Sciatic nerve (tissue), 2 donors: ENCODE measurements around the gene MIEN1. TPM values are rescaled to one million over a fixed set of nuclear protein-coding genes. Genes with fewer than 3 reads are reported as not detected.
A peak's percentile ranks its signal among the peaks of the same experiment; 100 is the strongest.
"Not testable (repeated sequence)": the region's sequence is repeated elsewhere in the genome, so short reads cannot be mapped to it uniquely, and the experiment has no call there.

Experiments used
- ATAC-seq: fragments of 200-7000 bp; cut with Tn5 transposase; one replicate; pipeline ENCODE4 v1.9.1; 2020; ENCODE audit warnings: mild to moderate bottlenecking, moderate library complexity
- DNase-seq: peaks from one replicate; pipeline ENCODE4 v3.0.0-alpha.2; 2020; ENCODE audit warnings: low spot score
- intact Hi-C: fragments of 100-400 bp; cut with DNase I; formaldehyde crosslinking; loops from one replicate; pipeline ENCODE4 v1.14.2; 2022
- total RNA-seq: library from RNA; stranded (reverse); fragmentation: NEBNext Ultra II Directional; extraction: Animal tissue kit (Norgen Biotek cat#: 25700); gene quantifications from one replicate; pipeline ENCODE4 v1.2.1, GENCODE V29; 2021
- donor health status: DM: no; HTN: no; CAD: no.
- donor health status: DM: no; HTN: no; CAD: no.

Gene MIEN1
- 18.5 TPM for total RNA-seq

DNA sequence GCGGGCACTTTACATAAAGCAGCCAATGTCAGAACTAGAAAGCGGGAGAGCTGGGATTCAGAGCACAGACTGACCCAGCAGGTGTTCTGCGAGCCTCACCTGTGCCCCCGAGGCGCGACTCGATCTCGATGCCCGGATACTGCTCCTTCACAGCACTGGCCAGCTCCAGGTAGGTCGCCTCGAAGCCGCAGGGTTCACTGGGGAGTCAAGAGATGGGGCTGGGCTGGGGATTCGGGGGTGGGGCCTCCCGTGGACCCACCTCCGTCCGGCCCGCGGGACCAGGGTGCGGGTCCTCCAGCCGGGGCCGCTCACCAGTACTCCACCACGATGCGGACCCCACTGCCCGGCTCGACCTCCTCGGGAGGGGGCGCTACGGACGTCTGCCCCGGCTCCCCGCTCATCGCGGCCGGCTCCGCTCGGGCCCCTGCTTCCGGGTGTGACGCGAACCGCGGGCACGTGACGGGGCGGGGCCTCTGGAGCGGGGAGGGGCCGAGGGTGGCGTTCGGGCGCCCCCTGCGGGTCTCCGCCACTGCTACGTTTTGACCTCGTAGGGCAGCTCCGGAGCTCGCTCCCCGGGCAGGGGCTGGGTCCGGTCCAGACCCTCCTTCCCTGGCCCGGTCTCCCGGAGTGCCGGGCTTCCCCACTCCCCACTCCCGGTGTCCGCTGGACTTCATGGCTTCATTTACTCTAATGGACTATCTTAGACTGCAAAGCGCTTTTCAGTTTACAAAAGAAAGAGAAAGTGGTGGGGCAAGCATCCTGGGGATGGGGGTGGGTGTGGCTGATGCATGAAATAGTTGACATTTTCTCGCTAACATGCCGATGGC lies at the start of gene MIEN1:
TSS of gene MIEN1 (minus strand) at position 438 of the 827 bp plus-strand sequence. CDS start at position 401, 37 bp downstream.
- intact Hi-C loops: no loop called here
- ATAC-seq: peak; percentile 96
- DNase-seq: peak; percentile 97

GRCh38 chr17:39777534-39778365 lies 47.4 kb upstream of the MIEN1 start:
- intact Hi-C loops: no loop called here
- DNase-seq: no peak
- no peak for ATAC-seq

GRCh38 chr17:39776252-39776651 lies 45.9 kb upstream of the MIEN1 start:
- DNase-seq: no peak
- intact Hi-C loops: no loop called here
- ATAC-seq: no peak

DNA sequence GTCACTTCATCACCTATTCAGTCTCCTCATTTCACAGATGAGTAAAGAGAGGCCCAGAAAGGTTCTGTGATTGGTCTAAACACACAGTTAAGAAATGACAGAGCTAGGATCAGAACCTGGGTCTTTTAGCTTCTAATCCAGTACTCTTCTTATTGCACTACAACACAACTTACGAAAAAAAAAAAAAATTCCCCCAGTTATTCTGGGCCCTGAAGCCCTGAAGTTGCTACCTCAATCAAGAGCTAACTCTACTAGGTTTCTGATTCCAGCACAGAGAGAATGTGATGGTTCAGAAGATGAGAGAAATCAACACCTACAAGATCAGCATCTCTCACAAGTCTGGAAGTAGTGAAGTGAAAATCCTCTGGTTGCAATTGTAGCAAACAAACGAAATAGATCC lies 44.7 kb upstream of the MIEN1 start:
- no peak for DNase-seq
- intact Hi-C loops: no loop called here
- ATAC-seq: no peak

DNA sequence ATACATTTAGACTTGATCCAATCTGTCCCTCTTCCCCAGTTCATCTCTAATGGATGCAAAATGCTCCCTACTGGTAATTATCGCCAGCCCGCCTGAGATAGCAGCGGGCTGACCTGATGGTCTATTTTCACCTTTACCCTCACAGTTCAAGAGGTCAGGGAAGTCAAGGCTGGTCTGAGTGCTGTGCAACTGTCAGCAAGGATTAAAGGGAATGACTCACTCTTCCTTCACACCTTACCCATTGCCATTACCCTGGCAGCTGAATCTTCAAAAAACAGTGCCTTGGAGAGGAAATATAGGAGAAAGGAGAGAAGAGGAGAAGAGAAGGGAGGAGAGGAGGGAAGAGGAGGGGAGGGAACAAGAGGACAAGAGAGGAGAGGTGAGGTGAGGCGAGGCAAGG lies 43.7 kb upstream of the MIEN1 start:
- DNase-seq (no peak), ATAC-seq (no peak)
- intact Hi-C loops: no loop called here

DNA sequence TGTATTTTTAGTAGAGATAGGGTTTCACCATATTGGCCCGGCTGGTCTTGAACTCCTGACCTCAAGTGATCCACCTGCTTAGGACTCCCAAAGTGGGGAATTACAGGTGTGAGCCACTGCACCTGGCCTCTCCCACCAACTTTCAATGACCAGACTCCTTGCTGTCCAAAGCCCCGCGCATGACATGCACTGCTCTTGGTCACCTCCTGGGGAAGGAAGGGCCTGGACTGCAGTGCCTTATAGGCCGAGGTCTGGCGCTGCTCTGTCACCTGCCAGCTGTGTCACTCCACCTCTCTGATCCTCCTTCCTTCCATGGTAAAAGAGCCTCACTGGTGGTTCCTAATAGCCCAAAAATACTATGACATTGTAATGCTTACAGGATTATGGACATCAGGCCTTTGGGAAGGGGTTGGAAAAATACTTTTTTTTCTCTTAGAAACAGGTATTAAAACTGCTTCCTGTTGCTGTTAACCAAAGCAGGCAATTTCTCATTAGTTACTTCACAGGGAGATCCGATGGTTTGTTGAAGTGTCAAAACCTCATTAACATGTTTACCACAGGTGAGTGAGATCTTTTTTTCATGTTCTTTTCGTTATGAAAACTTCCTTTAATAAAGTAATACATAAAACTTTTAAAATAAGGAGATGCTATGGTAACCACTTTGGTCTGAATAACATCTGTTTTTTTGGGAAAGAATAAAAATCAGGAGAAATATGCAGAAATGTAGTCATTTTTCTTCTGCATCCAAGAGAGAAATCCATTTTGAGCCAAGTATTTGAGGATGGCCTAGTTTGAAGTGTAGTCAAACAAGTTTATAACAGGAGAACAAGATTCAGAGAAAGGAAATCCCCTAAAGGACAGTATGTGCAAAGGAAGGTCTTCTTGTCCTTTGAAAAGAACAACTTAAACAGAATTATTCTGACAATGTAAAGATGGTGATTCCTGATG lies 42.9 kb upstream of the MIEN1 start:
- intact Hi-C loops: no loop called here
- ATAC-seq (no peak), DNase-seq (no peak)

DNA sequence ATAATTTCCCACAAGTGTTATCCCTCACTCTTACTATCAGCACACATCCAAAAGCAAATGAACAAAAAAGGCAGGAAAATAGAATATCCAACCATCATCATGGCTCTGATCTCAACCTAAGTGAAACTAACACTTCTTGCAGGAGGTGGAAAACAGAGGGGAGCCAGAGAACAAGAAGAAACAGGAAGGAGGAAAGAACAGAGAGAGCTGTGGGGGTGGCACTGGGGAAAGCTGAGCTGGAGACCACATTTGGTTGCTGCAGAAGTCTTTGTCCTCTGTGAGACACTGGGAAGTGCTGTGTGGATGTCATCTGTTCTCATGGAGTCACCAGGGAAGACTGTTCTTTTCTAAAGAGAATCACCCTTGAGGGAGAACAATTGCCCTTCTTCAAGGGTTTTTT lies 42.1 kb upstream of the MIEN1 start:
- intact Hi-C loops: no loop called here
- ATAC-seq: no peak
- no peak for DNase-seq

- ATAC-seq: no peak
- DNase-seq: no peak
- intact Hi-C loops: no loop called here
These were observed 39.7 kb upstream of the MIEN1 start for GRCh38 chr17:39769974-39770587.

- intact Hi-C loops: no loop called here
- DNase-seq: no peak
- ATAC-seq: no peak
These were observed 36.8 kb upstream of the MIEN1 start for GRCh38 chr17:39767147-39767546.

GRCh38 chr17:39765766-39766165 lies 35.4 kb upstream of the MIEN1 start:
- intact Hi-C loops: no loop called here
- ATAC-seq (no peak), DNase-seq (no peak)

DNA sequence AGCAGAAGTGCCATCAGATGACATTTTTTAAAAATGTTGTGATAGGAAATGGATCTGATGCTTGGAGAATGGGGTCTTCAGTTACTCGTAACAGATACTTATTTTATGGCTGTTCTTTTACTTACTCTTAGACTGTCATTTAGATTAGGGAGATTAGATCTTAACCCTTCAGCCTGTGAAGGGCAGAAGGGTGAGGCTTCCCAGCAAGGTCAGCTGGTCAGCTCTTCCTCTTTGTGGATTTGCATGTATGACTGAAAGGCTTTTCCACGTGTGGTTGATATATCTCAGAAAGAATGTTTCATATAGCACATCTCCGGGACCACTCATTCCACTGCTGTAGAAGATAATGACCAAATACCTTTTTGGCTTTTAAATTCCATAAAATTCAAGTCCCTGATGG lies 34.8 kb upstream of the MIEN1 start:
- ATAC-seq (no peak), DNase-seq (no peak)
- intact Hi-C loops: no loop called here

DNA sequence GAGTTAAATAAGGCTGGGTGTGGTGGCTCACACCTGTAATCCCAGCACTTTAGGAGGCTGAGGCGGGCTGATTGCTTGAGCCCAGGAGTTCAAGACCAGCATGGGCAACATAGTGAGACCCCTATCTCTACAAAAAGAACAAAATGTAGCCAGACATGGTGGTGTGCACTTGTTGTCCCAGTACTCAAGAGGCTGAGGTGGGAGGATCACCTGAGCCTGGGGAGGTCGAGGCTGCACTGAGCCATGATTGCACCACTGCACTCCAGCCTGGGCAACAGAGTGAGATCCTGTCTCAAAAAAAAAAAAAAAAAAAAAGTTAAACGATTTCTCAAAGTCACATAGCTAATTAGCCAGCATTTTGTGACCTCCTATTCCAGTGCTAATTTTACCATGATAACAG lies 33.8 kb upstream of the MIEN1 start:
- DNase-seq, ATAC-seq, intact Hi-C loops: not testable (repeated sequence)

DNA sequence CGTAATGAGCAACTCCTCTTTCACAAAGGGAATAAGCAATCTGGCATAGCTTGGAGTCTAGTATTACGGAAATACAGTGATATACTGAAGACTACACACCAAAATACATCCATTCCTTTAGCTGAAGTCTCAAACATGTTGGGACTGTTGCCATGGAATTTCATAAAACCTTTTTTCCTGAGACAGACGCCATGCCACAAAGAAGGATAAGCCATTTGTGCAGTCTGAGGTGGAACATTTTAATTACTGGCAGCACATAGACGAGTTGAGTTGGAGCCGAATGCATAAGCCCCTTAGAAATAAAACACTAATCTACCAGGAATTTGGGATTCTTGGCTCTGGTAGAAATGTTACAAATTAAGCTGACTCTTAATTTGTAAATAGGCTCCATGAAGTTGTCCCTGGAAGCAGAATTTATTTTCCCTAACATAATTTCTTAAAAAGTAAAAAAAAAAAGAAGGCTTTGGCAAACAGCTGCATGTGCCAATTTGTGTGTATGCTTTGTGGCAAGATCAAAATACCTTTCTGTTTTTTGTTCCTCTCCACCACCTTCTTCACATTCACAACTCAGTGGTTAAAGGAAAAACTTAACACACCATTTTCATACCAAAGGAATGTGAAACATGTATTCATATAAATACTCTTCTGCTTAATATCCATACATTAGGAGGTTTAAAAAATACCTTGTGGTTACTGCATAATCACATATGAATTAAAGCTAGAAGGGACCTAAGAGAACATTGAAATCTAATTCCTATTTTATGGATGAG lies 32.9 kb upstream of the MIEN1 start:
- intact Hi-C loops: no loop called here
- ATAC-seq (no peak), DNase-seq (no peak)

DNA sequence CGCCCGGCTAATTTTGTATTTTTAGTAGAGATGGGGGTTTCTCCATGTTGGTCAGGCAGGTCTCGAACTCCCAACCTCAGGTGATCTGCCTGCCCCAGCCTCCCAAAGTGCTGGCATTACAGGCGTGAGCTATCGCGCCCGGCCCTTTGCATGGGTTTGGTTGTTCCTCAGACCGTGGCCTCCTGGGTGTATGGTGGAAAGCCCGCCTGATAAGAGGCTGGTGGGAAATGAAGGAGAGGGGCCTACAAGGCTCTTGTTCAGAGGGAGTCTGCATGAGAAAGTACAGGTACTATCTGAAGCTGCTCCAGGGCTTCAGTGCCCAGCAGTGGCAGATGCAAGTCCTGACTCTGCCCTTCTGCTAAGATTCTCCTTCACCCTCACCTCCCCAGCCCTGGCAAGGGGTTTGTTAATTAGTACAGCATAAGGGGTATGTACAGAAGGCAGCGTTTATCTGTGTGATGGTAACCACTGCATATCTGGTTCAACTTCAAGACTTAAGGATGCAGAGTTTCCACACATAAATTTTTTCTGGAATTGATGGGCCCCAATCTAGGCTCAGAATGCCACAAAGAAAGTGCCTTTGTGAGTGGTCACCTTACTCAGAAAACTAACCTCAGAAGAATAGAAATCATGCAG lies 31.6 kb upstream of the MIEN1 start:
- DNase-seq (no peak), ATAC-seq (no peak)
- intact Hi-C loops: no loop called here

DNA sequence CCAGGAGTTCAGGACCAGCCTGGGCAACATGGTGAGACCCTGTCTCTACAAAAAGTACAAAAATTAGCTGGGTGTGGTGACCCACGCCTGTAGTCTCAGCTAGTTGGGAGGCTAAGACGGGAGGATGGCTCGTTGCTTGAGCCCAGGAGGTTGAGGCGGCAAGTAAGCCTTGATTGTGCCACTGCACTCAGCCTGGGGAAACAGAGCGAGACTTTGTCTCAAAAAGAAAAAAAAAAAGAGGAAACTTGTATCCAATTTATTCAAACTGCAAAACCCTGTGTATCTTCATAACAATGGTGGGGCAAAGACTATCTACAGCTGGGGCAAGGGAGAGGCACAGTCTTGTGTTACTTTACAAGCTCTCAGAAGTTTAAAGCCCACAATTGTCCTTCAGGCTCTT lies 28.9 kb upstream of the MIEN1 start:
- DNase-seq (no peak), ATAC-seq (no peak)
- intact Hi-C loops: no loop called here

DNA sequence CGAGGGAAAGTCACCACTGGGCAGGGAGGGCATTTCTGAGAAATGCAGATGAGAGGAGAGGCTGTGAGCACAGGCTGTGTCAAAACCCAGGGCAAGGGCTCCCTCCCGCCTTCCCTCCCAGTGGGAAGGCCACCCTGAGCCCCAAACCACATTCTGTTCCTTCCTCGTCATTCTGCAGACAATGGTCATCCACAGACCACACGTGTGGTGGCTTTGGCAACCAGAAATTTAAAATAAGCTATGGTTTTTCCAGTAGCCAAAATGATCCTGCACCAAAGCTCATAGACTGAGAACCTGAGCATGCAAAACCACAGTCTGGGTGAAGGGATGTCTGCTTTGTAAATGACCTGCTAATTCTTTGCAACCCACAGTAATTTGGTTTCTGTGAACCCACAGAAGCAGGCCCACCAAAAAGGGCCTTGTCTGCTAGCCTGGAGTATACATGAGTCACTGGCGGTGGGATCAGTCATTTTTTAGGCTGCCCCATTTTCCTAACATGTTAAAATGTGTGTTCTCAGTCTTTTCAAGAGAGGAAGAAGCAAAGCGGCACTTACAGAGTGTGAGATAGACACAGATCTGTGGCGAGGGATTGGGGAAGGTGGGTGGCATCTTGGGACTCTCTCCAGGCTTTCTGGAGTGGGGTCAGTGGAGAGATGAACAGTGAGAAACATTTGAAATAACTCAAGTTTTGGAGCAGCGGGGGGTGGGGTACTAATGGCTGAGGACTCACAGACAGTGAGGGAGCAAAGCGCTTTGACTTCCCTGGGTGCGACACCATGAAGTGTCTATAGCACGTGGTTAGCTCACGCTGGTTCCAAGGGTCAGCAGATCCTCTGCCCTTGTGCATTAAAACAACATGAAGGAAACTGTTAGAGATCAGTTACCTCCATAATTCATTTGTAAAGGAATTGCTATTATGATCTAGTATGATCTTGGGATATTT lies 27.9 kb upstream of the MIEN1 start:
- ATAC-seq (no peak), DNase-seq (no peak)
- intact Hi-C loops: no loop called here
